ENCODE measurements around the gene PINK1. TPM values are rescaled to one million over a fixed set of nuclear protein-coding genes. Genes with fewer than 3 reads are reported as not detected.

Gene PINK1
- 10 to 100 TPM; 25.5 to 40.5 (median 34.4) TPM for polyA plus RNA-seq

DNA sequence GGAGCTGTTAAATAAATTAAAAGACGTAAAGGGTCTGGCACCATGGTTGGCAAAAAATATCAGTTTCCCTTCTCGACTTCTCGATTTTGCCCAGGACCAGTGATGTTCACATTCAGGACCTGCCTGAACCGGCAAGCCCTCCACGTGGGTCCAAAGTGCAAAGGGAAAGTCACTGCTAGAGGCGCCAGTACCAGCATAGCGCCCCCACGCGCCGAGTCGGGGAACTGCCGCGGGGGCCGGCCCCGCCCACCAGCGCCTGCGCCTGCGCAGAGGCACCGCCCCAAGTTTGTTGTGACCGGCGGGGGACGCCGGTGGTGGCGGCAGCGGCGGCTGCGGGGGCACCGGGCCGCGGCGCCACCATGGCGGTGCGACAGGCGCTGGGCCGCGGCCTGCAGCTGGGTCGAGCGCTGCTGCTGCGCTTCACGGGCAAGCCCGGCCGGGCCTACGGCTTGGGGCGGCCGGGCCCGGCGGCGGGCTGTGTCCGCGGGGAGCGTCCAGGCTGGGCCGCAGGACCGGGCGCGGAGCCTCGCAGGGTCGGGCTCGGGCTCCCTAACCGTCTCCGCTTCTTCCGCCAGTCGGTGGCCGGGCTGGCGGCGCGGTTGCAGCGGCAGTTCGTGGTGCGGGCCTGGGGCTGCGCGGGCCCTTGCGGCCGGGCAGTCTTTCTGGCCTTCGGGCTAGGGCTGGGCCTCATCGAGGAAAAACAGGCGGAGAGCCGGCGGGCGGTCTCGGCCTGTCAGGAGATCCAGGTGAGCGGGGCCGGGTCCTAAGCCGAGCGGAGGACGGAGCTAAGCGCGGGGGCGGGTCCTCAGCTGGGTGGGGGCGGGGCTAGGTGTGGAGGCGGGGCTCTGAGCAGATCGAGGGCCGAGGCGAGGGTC is at the start of gene PINK1:
PINK1 (plus strand) TSS at position 269 of the 875 bp plus-strand sequence; CDS start at position 360, 91 bp downstream.
- no peaks in the 10 kb centered on the region for H3K9me3 Mint-ChIP-seq
- H3K36me3 Mint-ChIP-seq: peaks cover 0 to 5% (median 3%) of the 10 kb centered on the region in 3 donors
- DNase-seq: peak; percentile 89 to 92 (median 89)
- H3K4me3 Mint-ChIP-seq: peak within 1 kb of the TSS; percentile 88 to 91 (median 91)
- H3K4me1 Mint-ChIP-seq: peaks cover 16 to 17% of the 10 kb centered on the region in 2 donors
- peaks cover 3 to 14% (median 4%) of the 10 kb centered on the region in 3 donors for H3K27me3 Mint-ChIP-seq (ENCODE audit: low read depth in 3 of 3)
- peak within 1 kb of the TSS; percentile 27 to 84 (median 84) for H3K27ac Mint-ChIP-seq

DNA sequence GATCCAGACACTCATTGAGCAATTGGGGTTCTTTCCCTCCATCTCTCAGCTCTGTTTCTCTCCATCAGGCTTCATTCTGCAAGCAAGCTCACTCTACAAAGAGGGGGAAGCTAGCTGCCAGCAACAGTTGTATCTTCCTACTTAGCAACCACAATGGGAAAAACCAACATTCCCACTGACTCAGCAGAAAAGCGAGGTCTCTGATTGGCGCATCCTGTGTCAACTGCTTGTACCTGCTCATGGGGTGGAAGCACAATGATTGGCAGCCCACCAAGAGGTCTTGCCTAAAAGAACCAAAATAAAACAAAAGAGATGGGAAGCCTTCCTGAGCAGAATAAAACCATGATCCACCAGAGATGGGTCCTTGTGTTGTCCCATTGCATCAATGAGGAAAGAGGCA is 48.4 kb upstream of the PINK1 start:
- DNase-seq: no peak
- Mint-ChIP-seq H3K4me1 (peaks cover 15 to 16% of the 10 kb centered on the region in 2 donors), H3K27ac (no peak overlapping the region), H3K27me3 (ENCODE audit: low read depth in 3 of 3) (peaks cover 4 to 16% (median 5%) of the 10 kb centered on the region in 3 donors), H3K36me3 (no peaks in the 10 kb centered on the region), H3K9me3 (no peaks in the 10 kb centered on the region), H3K4me3 (no peak overlapping the region)

DNA sequence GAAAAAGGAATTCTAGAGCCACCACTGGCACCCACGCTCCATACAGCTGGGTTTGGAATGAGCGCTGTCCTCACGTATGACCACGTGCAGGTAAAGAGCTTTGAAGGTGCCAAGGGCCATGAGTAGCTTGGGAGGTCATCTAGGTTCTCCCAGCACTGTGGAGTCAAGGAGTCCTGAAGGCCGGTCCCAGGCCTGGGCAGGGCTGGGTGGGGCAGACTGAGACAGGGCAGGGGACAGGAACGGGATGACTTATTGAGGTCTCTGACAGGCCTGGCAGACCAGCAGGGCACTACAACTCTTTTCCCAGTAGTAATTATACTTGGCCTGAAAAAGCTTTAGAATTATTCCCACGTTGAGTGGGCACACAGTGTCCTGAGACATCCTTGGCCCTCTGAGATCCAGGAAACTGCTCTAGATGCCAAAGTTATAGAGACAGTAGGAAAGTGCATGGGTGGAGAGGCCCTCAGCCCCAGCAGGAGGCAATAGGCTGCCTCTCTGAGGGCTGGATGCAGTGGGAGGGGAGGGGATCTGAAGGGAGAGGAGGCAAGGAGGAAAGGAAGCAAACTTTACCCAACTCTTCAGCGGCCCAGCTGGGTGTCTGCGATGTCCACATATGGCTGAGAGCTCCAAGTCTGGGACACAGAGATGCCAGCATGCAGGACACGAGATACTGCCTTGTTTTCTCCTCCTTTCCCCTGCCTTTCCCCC is 46.2 kb upstream of the PINK1 start:
- no peak for DNase-seq
- H3K27me3 Mint-ChIP-seq (ENCODE audit: low read depth in 3 of 3): peaks cover 8 to 19% (median 11%) of the 10 kb centered on the region in 3 donors
- no peak overlapping the region for H3K4me3 Mint-ChIP-seq
- no peak overlapping the region for H3K27ac Mint-ChIP-seq
- H3K9me3 Mint-ChIP-seq: no peaks in the 10 kb centered on the region
- peaks cover 21 to 24% of the 10 kb centered on the region in 2 donors for H3K4me1 Mint-ChIP-seq
- H3K36me3 Mint-ChIP-seq: no peaks in the 10 kb centered on the region

DNA sequence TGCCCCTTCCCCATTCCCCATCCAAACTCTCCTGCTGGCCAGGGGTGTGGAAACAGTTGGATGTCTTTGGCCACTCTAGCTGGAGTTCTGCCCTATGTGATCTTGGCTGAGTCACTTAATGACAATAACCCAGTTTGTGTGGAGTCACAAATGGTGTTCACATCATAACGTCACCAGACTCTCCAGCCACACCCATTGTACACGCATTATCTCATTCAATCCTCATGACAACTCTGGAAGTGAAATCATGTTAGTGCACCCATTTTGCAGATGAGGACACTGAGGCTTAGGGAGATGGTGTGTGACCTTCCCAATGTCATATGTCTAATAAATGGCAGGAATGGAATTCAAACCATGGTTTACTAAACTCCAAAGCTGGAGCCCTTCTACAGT is 45.6 kb upstream of the PINK1 start:
- peaks cover 0 to 2% (median 0%) of the 10 kb centered on the region in 6 donors for H3K9me3 Mint-ChIP-seq
- no peak for DNase-seq
- H3K4me1 Mint-ChIP-seq: peaks cover 21 to 24% of the 10 kb centered on the region in 2 donors
- H3K27ac Mint-ChIP-seq: no peak overlapping the region
- no peak overlapping the region for H3K4me3 Mint-ChIP-seq
- no peaks in the 10 kb centered on the region for H3K36me3 Mint-ChIP-seq
- peaks cover 10 to 24% (median 14%) of the 10 kb centered on the region in 3 donors for H3K27me3 Mint-ChIP-seq (ENCODE audit: low read depth in 3 of 3)

DNA sequence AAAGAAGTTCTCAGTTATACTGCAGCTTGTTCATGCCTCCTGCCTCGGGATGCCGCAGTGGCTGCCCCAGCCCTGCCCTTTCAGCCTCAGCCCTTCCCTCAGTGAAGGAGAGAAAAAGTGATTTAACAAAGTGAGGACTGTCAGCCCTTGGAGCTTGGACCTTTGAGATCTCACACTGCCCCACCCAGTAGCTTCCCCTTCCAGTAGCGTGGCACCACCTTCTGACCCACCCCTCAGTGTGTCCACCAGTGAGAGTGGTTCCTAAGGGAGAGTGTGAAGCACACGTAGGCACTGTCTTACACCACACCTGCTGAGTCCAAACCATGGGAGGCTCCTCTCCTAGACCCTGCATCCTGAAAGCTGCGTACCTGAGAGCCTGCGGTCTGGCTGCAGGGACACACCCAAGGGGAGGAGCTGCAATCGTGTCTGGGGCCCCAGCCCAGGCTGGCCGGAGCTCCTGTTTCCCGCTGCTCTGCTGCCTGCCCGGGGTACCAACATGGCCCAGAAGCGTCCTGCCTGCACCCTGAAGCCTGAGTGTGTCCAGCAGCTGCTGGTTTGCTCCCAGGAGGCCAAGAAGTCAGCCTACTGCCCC is 44.5 kb upstream of the PINK1 start, which contains the start of gene CDA:
CDA (plus strand) TSS at position 464 of the 592 bp plus-strand sequence; CDS start at position 497, 33 bp downstream.
- Mint-ChIP-seq H3K4me3 (peak within 1 kb of the TSS in 4 of 5 donors; percentile 21 to 66 (median 42)), H3K9me3 (peaks cover 0 to 2% (median 0%) of the 10 kb centered on the region in 6 donors), H3K36me3 (no peaks in the 10 kb centered on the region), H3K4me1 (peaks cover 21 to 24% of the 10 kb centered on the region in 2 donors), H3K27me3 (ENCODE audit: low read depth in 3 of 3) (peaks cover 10 to 24% (median 18%) of the 10 kb centered on the region in 3 donors), H3K27ac (peak within 1 kb of the TSS in 3 of 6 donors; percentile 48 to 73 (median 58))
- DNase-seq: peak in 1 of 3 donors; percentile 12

DNA sequence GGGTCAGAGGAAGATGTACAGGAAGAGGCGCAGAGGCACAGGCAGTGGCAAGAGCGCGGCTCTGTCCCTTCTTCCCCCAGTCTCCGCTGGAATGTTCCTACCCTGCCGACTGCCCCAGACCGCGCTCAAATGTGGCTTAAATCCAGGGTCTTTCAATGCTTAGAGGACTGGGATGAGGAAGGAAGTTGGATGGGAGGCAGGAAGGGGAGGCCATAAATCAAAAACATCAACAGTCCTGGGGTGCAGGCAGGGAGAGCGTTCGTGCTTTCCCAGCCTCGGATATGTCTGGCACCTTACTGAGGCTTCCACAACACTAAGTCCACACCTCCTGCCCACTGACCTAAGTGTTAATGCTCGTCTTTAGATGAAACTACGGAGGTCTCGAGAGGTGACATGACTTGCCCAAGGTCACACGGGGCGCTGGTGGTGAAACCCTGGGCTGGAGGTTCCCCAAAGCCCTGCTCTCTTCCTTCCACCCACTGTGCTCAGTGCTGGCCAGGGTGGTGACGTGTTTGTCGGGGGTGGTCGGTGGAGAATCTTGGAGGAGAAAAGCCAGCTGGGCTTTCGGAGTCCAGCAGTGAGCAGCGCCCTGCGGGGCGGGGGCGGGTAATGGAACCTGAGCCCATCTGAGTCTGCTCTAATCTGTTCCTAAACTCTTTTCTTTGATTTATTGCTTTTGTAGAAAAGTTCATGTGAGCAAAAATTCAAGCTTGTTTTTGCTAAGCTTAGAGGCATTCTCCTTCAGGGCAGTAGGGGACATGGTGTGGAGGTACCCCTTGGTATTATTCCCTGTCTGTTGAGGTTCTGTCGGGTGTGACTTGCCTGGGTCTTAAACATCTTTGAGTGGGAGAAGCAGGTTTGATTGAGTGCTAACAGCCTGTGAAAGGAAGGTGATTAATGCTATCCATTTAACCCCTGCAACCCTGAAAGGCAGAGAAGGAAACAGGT is 43.7 kb upstream of the PINK1 start:
- DNase-seq: peak; percentile 20 to 36 (median 30)
- peaks cover 21 to 24% of the 10 kb centered on the region in 2 donors for H3K4me1 Mint-ChIP-seq
- peak overlapping the region in 2 of 6 donors; percentile 58 to 73 for H3K27ac Mint-ChIP-seq
- H3K9me3 Mint-ChIP-seq: peaks cover 0 to 2% (median 0%) of the 10 kb centered on the region in 6 donors
- H3K36me3 Mint-ChIP-seq: no peaks in the 10 kb centered on the region
- peaks cover 13 to 24% (median 18%) of the 10 kb centered on the region in 3 donors for H3K27me3 Mint-ChIP-seq (ENCODE audit: low read depth in 3 of 3)
- H3K4me3 Mint-ChIP-seq: peak overlapping the region in 4 of 5 donors; percentile 21 to 66 (median 42)

DNA sequence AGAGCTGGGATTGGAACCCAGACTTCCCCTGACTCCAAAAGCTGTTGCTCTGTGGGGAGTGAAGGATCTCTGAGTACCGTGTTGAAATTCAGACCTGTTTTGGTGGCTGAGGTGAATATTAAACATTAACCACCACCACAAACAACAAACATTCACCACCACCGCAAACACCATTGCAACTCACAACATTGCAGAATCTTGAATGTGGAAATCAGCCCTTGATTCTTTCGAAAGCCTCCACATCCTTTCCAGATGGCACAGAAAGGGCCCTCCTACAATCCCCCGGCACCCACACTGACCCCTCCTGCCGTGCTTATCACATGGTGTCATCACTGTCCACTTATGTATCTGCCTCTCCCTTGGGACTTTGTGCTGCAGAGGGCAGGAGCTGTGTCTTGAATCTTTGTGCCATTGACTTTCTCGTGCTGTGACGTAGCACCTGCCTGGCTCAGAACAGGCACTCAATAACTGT is 42.9 kb upstream of the PINK1 start:
- Mint-ChIP-seq H3K36me3 (no peaks in the 10 kb centered on the region), H3K27me3 (ENCODE audit: low read depth in 3 of 3) (peaks cover 13 to 26% (median 18%) of the 10 kb centered on the region in 3 donors), H3K9me3 (peaks cover 0 to 2% (median 0%) of the 10 kb centered on the region in 6 donors), H3K4me3 (peak overlapping the region in 1 of 5 donors; percentile 66), H3K4me1 (peaks cover 21 to 24% of the 10 kb centered on the region in 2 donors), H3K27ac (peak overlapping the region in 1 of 6 donors; percentile 8)
- DNase-seq: no peak

DNA sequence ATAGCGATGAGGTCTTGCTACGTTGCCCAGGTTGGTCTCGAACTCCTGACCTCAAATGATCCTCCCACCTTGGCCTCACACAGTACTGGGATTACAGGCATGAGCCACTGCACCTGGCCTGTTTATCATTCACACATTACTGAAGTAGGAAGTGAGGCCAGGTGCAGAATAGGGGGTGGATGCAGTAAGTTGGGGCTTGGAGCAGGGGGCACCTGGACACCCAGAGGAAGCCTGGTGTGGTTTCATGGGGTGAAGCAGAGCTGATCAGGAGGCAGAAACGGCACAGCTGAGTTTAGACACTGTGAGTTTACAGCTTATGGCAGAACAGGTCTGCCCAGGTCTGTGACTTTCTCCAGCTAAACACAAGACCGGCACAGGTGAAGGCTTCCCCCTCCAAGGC is 39.5 kb upstream of the PINK1 start:
- Mint-ChIP-seq H3K27ac (no peak overlapping the region), H3K27me3 (ENCODE audit: low read depth in 3 of 3) (peaks cover 11 to 18% (median 17%) of the 10 kb centered on the region in 3 donors), H3K9me3 (peaks cover 0 to 2% (median 0%) of the 10 kb centered on the region in 6 donors), H3K4me1 (peaks cover 17 to 20% of the 10 kb centered on the region in 2 donors), H3K4me3 (no peak overlapping the region), H3K36me3 (no peaks in the 10 kb centered on the region)
- no peak for DNase-seq

DNA sequence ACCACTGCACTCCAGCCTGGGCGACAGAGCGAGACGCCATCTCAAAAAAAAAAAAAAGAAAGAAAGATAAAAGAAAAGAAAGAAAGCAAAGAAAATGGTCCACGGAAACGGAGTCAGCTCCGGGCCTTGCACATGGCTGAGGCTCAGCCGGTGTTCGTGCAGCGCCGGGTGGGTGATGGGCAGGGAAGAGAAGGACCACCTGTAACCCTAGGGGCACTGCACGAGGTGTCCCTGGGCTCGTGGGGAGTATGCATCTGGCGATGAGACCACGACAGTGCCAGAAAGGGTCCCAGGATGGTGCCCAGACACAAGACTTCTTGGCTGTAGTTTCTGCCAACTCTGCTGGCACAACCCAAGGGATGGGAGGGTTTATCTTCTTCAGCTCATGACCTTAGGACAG is 38.5 kb upstream of the PINK1 start:
- H3K27me3 Mint-ChIP-seq (ENCODE audit: low read depth in 3 of 3): peaks cover 11 to 14% (median 14%) of the 10 kb centered on the region in 3 donors
- no peaks in the 10 kb centered on the region for H3K36me3 Mint-ChIP-seq
- peaks cover 7 to 11% of the 10 kb centered on the region in 2 donors for H3K4me1 Mint-ChIP-seq
- H3K27ac Mint-ChIP-seq: no peak overlapping the region
- peaks cover 0 to 2% (median 0%) of the 10 kb centered on the region in 6 donors for H3K9me3 Mint-ChIP-seq
- DNase-seq: no peak
- no peak overlapping the region for H3K4me3 Mint-ChIP-seq

DNA sequence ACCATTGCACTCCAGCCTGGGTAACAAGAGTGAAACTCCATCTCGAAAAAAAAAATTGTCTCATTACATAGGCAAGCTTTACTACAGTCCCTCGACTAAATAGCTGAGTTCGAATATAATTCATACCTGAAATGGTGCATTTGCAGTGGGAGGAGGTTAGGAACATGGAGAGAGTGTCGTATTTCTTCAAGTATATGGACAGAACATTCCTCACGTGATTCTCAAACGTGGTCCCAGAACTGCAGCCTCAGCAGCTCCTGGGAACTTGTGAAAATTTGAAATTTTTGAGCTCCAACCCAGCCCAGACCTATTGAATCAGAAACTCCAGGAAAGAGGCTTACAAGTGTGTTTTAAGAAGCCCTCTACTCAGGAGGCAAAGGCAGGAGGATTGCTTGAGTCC is 37.2 kb upstream of the PINK1 start:
- Mint-ChIP-seq H3K9me3 (peaks cover 0 to 2% (median 0%) of the 10 kb centered on the region in 6 donors), H3K4me3 (no peak overlapping the region), H3K27me3 (ENCODE audit: low read depth in 3 of 3) (peaks cover 7 to 12% (median 8%) of the 10 kb centered on the region in 3 donors), H3K4me1 (no peaks in the 10 kb centered on the region), H3K36me3 (no peaks in the 10 kb centered on the region), H3K27ac (no peak overlapping the region)
- DNase-seq: no peak

DNA sequence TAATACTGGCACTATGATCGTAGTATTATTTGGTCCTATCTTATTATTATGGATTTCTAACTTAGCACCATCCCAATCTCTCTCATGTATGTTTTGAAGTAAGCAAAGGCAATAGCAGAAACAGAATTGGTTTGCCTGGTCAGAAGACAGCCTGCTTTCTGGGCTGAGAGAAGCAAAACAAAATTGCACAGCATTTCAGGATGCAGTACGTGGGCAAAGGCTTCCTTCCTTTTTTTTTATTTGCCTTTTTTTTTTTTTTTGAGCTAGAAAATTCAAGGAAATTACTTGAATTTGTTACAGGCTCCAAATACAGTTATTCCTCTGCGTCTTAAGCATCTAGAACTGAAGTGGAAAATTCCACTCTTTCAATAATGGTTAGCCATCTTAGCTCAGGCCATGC is 35.6 kb upstream of the PINK1 start:
- peaks cover 3 to 8% (median 5%) of the 10 kb centered on the region in 3 donors for H3K27me3 Mint-ChIP-seq (ENCODE audit: low read depth in 3 of 3)
- no peaks in the 10 kb centered on the region for H3K9me3 Mint-ChIP-seq
- no peak overlapping the region for H3K27ac Mint-ChIP-seq
- H3K4me3 Mint-ChIP-seq: no peak overlapping the region
- no peaks in the 10 kb centered on the region for H3K4me1 Mint-ChIP-seq
- no peak for DNase-seq
- H3K36me3 Mint-ChIP-seq: no peaks in the 10 kb centered on the region

DNA sequence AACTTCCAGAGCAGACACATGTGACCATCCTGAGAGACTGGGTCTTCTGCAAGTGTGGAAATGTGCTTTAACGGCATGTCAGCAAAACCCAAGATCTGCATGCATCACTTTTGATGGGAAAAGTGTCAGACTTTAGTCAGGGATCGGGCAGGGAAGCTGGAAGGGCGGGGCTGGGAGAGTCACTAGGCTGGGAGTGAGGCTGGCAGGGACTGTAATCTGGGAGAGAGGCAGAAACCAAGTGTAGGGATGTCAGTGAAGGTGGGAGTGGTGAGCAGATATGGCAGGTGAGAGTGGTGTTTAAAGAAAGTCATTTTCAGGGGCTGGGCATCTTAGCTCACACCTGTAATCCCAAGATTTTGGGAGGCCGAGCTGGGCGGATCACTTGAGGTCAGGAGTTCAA is 33.1 kb upstream of the PINK1 start:
- Mint-ChIP-seq H3K4me3 (no peak overlapping the region), H3K27me3 (ENCODE audit: low read depth in 3 of 3) (peaks cover 0 to 7% (median 0%) of the 10 kb centered on the region in 3 donors), H3K9me3 (no peaks in the 10 kb centered on the region), H3K27ac (no peak overlapping the region), H3K36me3 (no peaks in the 10 kb centered on the region), H3K4me1 (no peaks in the 10 kb centered on the region)
- no peak for DNase-seq
